GM21825 (cell line): ENCODE measurements around the gene ADAMTSL2.

Experiments
- ATAC-seq: cut with Tn5 transposase; IDR thresholded peaks from one replicate; pipeline ENCODE4 v1.9.1; 2021; ENCODE audit warnings: mild to moderate bottlenecking, moderate library complexity; ENCODE audit not compliant: unreplicated experiment

ADAMTSL2 gene

GRCh38 chr9:133584559-133585476 is 50.3 kb downstream of the ADAMTSL2 start:
- no peak for ATAC-seq

GRCh38 chr9:133585481-133586351 is 51.2 kb downstream of the ADAMTSL2 start:
- no peak for ATAC-seq

DNA sequence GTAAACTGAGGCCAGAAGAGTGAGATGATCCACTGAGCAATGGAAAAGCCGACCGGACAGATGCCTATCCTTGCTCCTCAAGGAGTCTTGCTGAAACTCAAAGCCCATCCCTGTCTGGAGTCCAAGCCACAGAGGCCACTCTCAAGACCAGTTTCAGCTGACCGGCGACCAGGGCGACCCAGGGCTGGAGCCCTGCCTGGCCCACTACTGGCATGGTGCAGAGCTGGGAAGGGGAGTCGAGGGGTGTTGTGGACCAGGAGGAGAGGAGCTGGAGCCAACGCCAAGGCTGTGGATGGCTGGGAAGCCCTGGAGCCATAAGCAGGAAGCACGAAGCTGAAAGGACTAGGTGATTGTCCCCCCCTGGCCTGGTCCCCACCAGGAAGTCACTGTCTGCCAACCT is 52.5 kb downstream of the ADAMTSL2 start:
- no peak for ATAC-seq

- no peak for ATAC-seq
These were observed 53.0 kb downstream of the ADAMTSL2 start for GRCh38 chr9:133587466-133587865.

DNA sequence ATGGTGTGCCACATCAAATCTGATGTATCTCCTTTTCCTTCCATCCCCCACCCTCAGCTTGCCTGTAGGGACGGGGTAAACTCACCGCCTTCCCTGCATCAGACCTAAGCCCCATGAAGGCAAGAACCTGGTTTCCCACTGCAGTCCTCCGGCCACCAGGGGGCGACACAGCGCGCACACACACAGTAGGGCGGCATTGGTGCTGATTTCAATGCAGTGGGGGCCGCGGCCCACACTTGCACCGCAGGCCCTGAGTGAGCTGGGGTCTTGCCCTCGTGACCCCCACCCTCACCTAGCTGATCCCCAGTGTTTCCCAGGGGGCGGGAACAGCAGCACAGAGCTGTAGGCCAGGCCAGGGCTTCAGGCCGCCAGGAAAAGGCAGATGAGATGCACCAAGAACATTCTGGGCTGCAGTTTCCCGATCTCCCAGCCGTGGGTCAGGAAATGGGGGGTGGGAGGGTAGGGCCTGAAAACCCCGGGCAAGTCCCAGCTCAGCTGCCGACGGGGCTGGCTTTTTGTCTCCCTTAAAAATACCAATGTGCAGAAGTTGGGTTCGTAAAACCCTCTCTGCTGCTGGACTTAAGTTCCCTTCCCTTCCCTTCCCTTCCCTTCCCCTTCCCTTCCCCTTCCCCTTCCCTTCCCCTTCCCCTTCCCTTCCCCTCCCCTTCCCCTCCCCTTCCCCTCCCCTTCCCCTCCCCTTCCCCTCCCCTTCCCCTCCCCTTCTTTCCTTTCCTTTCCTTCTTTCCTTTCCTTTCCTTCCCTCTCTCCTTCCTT is 55.1 kb downstream of the ADAMTSL2 start:
- ATAC-seq: no peak

- no peak for ATAC-seq
These were observed 55.8 kb downstream of the ADAMTSL2 start for GRCh38 chr9:133590231-133590855.

DNA sequence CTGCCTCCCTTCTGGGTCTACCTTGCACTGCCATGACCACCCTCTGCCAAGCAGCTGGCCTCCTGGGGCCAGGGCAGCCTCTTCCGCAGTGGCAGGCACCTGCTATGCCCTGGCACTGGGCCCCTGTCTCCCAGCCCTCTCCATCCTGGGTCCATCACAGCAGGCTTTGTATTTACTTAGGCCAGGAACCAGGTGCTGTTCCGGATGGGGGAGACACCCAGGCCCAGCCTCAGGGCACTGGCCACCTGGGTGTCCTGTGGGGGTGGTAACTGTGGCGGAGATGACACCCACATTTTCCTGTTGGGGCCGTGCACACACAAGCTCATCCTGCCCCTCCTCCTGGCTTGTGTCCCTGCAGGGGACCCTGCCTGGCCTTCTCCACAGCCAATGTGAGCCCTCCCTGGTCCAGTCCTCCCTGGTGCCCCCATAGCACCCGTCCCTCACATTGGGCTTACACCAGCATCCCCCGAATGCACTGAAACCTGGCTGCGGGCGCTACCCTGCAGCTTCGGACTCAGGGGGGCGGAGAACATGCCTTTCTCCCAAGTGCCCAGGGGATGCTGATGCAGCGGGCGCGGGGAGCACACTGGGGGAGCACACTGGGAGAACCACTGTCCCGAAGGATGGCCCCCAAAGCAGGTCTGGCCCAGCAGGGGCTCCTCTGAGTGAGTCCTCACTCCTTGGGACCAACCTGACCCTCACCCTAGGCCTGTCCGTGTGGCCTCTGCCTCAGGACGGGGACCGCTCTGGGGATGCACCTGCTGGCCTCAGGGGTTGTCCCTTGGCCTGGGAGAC is 56.8 kb downstream of the ADAMTSL2 start:
- ATAC-seq: no peak

- no peak for ATAC-seq
These were observed 57.5 kb downstream of the ADAMTSL2 start for GRCh38 chr9:133591985-133592384.

- ATAC-seq: no peak
These were observed 58.4 kb downstream of the ADAMTSL2 start for GRCh38 chr9:133592731-133593409.

DNA sequence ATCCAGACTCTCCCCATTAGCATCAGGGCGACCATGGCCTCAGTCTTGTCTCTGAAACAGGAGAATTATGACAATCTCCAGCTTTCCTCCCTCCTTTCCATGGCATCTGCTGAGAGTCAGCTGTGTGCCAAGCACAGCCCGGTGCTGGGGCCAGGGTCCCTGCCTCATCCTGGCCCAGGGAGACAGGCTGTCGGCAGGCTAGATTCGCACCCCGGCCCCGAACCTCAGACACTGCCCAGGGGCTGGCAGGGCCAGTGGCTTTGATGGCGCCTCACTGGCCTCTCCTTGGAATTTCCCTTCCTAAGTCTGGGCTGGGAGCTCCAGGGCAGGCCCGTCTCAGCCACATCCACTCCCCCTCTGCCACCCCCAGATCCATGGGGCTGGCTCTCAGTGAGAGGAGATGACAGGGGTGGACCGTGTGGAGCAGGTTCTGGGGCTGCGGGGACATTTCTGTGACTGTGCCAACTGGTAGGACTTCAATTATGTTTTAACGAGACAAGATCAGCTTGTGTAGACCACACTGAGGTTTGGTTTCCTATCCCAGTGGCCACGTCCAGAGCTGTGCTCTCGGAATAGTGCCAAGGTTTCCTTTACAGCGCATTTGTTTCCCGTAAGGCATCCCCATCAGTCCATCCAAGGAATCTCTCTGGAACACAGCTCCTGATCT is 59.2 kb downstream of the ADAMTSL2 start:
- no peak for ATAC-seq

DNA sequence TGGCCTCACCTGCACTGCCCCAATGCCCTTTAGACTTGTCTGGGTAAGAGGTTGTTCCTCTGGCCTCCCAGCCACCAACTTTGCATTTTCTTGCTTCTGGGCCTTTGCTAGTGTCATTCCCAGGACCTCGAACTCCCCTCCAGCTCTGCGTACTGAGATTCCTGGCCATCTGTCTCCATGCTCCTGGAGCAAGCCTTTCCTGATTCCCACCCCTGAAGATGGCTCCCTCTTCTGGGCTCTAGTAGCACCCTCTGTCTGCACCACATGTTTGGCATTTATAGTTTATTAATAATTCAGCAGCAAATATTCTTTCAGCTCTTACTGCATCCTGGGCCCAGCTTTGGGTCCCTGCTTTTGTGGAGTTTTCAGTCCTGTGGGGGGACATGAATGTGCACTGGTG is 59.8 kb downstream of the ADAMTSL2 start:
- ATAC-seq: no peak

- no peak for ATAC-seq
These were observed 61.4 kb downstream of the ADAMTSL2 start for GRCh38 chr9:133595910-133596309.

GRCh38 chr9:133597316-133597957 is 62.9 kb downstream of the ADAMTSL2 start:
- ATAC-seq: no peak

DNA sequence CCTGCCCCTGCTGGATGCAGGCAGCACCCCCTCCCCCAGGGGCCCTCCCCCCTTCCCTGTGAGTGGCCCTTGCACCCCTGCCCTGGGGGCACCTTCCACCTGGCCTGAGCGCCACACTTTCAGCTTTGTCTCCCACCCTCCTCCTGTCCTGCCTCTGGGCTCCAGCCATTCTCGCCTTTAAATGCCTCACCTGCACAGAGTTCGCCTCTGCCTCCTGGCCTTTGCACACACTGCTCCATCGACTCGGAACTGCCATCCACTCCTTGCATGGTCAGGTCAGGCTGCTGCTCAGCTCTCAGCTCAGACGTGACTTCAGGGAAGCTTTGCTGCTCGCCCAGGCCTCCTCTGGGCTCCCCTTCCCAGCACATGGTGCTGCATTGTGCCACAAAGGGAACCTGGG is 64.5 kb downstream of the ADAMTSL2 start:
- ATAC-seq: no peak

DNA sequence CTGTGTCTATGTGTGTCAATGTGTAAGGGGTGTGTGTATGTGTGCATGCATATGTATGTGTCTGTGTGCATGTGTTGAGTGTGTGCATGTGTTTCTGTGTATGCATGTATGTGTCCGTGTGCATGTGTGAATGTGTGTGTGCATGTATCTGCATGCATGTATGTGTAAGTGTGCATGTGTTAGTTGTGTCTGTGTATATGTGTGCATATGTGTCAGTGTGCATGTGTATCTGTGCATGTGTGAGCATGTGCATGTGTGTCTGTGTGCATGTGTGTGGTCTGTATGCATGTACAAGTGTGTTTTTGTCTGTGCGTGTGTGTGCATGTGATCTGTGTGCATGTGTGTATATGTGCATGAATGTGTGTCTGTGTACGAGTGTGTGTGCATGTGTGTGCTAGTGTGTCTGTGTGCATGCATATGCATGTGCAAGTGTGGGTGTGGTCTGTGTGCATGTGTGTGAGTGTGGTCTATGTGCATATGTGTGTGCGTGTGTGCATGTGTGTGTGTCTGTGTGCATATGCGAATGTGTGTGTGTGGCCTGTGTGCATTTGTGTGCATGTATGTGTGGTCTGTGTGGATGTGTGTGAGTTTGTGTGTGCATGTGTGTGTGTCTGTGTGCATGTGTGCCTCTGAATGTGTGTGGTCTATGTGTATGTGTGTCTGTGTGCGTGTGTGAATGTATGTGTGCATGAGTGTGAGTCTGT is 65.1 kb downstream of the ADAMTSL2 start:
- ATAC-seq: no peak

DNA sequence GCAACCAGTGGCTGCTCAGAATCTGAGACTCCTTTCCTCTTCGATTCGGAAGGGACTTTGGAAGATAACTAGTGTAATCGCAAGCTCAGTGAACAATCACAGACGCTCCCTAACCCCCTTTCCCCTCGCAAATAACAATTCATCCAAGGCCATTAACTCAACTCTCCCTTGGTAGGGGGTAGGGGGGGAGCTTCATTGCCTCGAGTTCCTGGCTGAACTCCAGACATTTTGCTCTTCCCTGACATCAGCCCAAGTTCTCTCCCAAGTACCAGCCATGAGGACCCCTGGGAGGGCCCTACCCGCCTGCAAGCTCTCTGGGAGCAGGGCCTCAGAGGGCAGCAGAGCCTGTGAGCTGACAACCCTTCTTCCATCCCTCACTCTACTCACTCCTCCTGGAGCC is 66.2 kb downstream of the ADAMTSL2 start:
- no peak for ATAC-seq

GRCh38 chr9:133601746-133602145 is 67.2 kb downstream of the ADAMTSL2 start:
- no peak for ATAC-seq

DNA sequence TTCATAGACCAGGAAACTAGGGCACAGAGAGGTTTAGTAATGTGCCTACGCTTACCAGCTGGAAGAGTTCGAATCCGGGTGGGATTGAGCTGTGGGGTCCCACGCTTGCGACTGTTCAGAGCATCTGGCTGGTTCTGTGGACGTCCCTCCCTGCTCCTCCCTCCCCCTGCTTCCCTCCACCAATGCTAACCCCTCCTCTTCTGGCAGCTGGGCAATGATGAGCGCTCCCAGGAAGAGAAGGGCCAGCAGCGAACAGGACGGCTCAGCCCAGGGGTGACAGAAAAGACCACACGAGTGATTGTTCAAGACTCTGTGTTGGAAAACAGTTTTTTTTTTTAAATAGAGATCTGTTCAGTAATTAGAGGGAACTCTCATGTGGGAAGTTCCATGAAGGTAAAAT is 67.8 kb downstream of the ADAMTSL2 start:
- ATAC-seq: no peak
